DOHH2 (cell line): ENCODE results near the gene KCTD16.

ENCODE experiments used
- H3F3A ChIP-seq: fragments of 200-600 bp; sonication (generic), shearing (Covaris generic); 2 replicates; pipeline ENCODE4 v1.6.0; 2016; ENCODE audit warnings: antibody characterized with exemption, mild to moderate bottlenecking; ENCODE audit not compliant: control insufficient read depth, insufficient read depth
- H3K27ac ChIP-seq: fragments of 200-600 bp; sonication (generic); 2 replicates; pipeline ENCODE4 v1.5.1; 2014; ENCODE audit warnings: low read depth, mild to moderate bottlenecking, low read length, moderate library complexity
- H3K27me3 ChIP-seq: fragments of 200-600 bp; sonication (generic); 2 replicates; pipeline ENCODE4 v1.6.1; 2014; ENCODE audit warnings: mild to moderate bottlenecking, low read length, mixed read lengths; ENCODE audit not compliant: control insufficient read depth
- H3K36me3 ChIP-seq: fragments of 200-600 bp; sonication (generic); 2 replicates; pipeline ENCODE4 v1.6.1; 2014; ENCODE audit warnings: mild to moderate bottlenecking, low read length, moderate library complexity, mixed read lengths; ENCODE audit not compliant: control insufficient read depth
- H3K4me1 ChIP-seq: fragments of 200-600 bp; sonication (generic); 2 replicates; pipeline ENCODE4 v1.6.1; 2014; ENCODE audit warnings: mild to moderate bottlenecking, low read length, mixed read lengths; ENCODE audit not compliant: control insufficient read depth
- H3K4me2 ChIP-seq: fragments of 200-600 bp; sonication (generic); 2 replicates; pipeline ENCODE4 v1.6.0; 2014; ENCODE audit warnings: mild to moderate bottlenecking, low read length, moderate library complexity
- H3K4me3 ChIP-seq: fragments of 200-600 bp; sonication (generic); 2 replicates; pipeline ENCODE4 v1.5.1; 2014; ENCODE audit warnings: mild to moderate bottlenecking, low read length, mixed read lengths
- H3K79me2 ChIP-seq: fragments of 200-600 bp; sonication (generic); 2 replicates; pipeline ENCODE4 v1.6.1; 2014; ENCODE audit warnings: mild to moderate bottlenecking, low read length, mixed read lengths; ENCODE audit not compliant: control insufficient read depth
- H3K9me2 ChIP-seq: fragments of 200-600 bp; sonication (generic); replicated peaks from 2 replicates; pipeline ENCODE4 v1.6.1; 2014; ENCODE audit warnings: mild to moderate bottlenecking, low read length, mixed read lengths; ENCODE audit not compliant: control insufficient read depth
- H3K9me3 ChIP-seq: fragments of 200-600 bp; sonication (generic); 2 replicates; pipeline ENCODE4 v1.6.1; 2014; ENCODE audit warnings: antibody characterized with exemption, low read length, mixed read lengths; ENCODE audit not compliant: control insufficient read depth, insufficient read depth
- H4K20me1 ChIP-seq: fragments of 200-600 bp; sonication (generic); 2 replicates; pipeline ENCODE4 v1.6.0; 2014; ENCODE audit warnings: low read depth, mild to moderate bottlenecking, antibody characterized with exemption, low read length, moderate library complexity; ENCODE audit not compliant: control insufficient read depth, insufficient read depth
- EZH2phosphoT487 ChIP-seq: fragments of 200-600 bp; sonication (generic); IDR thresholded peaks from 2 replicates; pipeline ENCODE4 v1.6.1; 2017; ENCODE audit warnings: borderline replicate concordance, mild to moderate bottlenecking, antibody characterized with exemption, low read length, moderate library complexity, mixed read lengths
- TF ChIP-seq, protein P1 (sequence below): fragments of 200-600 bp; sonication (generic); IDR thresholded peaks from one replicate; pipeline ENCODE4 v1.5.1; 2014; ENCODE audit warnings: antibody characterized with exemption, mild to moderate bottlenecking, low read depth, low read length; ENCODE audit not compliant: poor library complexity, severe bottlenecking

The KCTD16 gene

DNA sequence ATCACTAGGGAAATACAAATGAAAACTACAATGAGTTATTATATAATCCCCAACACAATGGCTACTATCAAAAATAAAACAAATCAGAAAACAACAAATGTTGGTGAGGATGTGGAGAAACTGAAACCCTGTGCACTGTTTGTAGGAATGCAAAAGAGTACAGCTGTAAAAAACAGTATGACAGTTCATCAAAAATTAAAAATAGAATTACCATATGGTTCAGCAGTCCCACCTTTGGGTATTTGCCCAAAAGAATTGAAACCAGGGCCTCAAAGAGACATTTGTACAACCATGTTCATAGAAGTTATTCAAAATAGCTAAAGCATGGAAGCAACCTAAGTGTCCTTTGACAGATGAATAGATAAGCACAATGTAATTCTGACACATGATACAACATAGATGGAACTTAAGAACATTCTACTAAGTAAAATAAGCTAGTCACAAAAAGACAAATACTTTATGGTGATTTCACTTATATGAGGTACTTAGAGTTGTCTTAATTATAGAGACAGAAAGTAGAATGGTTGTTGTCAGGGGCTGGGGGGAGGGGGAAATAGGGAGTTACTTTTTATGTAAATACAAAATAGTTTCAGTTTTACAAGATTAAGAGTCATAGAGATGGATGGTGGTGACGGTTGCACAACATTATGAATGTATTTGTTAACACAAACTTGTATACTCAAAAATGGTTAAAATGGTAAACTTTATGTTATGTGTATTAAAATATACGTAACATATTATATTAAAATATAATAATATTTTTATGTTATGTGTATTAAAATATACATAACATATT lies 102.8 kb downstream of the KCTD16 start:
- H3K4me2 ChIP-seq = no peak overlapping the region
- H3K9me2 ChIP-seq = no peaks in the 10 kb centered on the region
- H3K27me3 ChIP-seq = no peaks in the 10 kb centered on the region
- H3K27ac ChIP-seq = no peak overlapping the region
- no peak overlapping the region for H3K4me3 ChIP-seq
- H4K20me1 ChIP-seq = no peaks in the 10 kb centered on the region
- no peaks in the 10 kb centered on the region for H3K4me1 ChIP-seq
- TF ChIP-seq, protein P1, sequence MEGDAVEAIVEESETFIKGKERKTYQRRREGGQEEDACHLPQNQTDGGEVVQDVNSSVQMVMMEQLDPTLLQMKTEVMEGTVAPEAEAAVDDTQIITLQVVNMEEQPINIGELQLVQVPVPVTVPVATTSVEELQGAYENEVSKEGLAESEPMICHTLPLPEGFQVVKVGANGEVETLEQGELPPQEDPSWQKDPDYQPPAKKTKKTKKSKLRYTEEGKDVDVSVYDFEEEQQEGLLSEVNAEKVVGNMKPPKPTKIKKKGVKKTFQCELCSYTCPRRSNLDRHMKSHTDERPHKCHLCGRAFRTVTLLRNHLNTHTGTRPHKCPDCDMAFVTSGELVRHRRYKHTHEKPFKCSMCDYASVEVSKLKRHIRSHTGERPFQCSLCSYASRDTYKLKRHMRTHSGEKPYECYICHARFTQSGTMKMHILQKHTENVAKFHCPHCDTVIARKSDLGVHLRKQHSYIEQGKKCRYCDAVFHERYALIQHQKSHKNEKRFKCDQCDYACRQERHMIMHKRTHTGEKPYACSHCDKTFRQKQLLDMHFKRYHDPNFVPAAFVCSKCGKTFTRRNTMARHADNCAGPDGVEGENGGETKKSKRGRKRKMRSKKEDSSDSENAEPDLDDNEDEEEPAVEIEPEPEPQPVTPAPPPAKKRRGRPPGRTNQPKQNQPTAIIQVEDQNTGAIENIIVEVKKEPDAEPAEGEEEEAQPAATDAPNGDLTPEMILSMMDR = no peak
- TF ChIP-seq EZH2phosphoT487 = no peak
- H3K36me3 ChIP-seq = no peaks in the 10 kb centered on the region
- H3F3A ChIP-seq = no peaks in the 10 kb centered on the region
- H3K9me3 ChIP-seq = no peaks in the 10 kb centered on the region
- H3K79me2 ChIP-seq = no peaks in the 10 kb centered on the region

DNA sequence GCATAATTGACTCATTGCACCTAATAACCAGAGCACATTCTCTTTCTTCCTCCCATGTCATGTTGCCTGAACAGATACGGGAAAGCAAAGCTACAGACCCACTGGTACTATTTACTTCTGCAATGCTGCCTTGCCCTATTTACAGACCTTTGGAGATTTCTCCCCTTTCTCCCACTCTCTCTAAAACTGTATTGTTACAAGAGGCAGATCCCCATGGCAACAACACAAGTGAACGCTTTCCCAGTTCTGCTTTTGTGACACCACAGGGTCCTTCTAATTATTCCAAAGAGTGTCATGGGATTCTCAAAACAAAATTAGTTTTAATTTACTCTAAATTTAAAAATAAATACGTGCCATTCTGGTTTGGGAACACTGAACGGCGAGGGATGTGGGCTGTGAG lies 104.7 kb downstream of the KCTD16 start:
- Histone ChIP-seq H3K79me2 (no peaks in the 10 kb centered on the region), H3K27ac (no peak overlapping the region), H4K20me1 (no peaks in the 10 kb centered on the region), H3K9me2 (no peaks in the 10 kb centered on the region), H3K4me1 (no peaks in the 10 kb centered on the region), H3K4me2 (no peak overlapping the region), H3K9me3 (no peaks in the 10 kb centered on the region), H3F3A (no peaks in the 10 kb centered on the region), H3K36me3 (no peaks in the 10 kb centered on the region), H3K4me3 (no peak overlapping the region), H3K27me3 (no peaks in the 10 kb centered on the region)
- TF ChIP-seq, protein P1 = no peak
- TF ChIP-seq EZH2phosphoT487 = no peak

DNA sequence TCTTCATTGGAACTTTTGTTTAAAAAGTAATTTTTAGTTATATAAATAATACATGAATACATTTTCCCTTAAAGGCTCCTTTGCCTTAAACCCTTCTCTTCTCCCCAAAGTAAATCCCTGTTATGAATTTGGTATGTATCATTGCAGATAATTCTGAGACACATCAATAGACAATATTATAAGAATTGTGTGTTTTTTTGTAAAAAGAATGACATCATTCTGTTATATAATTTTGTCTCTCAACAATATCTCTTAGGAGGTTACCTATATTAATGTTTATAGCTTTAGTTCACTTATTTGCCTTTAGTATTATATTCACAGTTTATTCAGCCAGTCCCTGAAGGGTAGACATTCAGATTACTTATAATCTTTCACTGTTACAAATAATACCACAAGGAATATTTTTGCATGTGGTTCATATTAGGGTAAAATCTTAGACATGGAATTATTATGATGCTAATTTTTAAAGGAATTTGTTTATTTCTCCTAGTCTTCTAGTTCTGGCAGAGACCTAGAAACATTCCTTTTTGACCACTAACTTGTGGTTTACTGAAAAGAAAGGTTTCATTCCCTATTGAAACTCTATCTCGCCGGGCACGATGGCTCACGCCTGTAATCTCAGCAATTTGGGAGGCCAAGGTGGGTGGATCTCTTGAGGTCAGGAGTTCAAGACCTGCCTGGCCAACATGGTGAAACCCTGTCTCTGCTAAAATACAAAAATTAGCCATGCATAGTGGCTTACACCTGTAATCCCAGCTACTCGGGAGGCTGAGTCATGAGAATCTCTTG lies 105.6 kb downstream of the KCTD16 start:
- no peaks in the 10 kb centered on the region for H3K9me3 ChIP-seq
- no peak overlapping the region for H3K27ac ChIP-seq
- no peaks in the 10 kb centered on the region for H3K9me2 ChIP-seq
- H3K36me3 ChIP-seq = no peaks in the 10 kb centered on the region
- no peaks in the 10 kb centered on the region for H3K79me2 ChIP-seq
- no peaks in the 10 kb centered on the region for H3F3A ChIP-seq
- TF ChIP-seq, protein P1 = no peak
- TF ChIP-seq EZH2phosphoT487 = no peak
- H4K20me1 ChIP-seq = no peaks in the 10 kb centered on the region
- H3K4me1 ChIP-seq = no peaks in the 10 kb centered on the region
- H3K27me3 ChIP-seq = no peaks in the 10 kb centered on the region
- no peak overlapping the region for H3K4me3 ChIP-seq
- no peak overlapping the region for H3K4me2 ChIP-seq
